RKO (cell line): ENCODE results near the gene ZNF891.

Experiments used
- DNase-seq: peaks from one replicate; pipeline ENCODE4 v3.0.0-alpha.2; 2016; ENCODE audit warnings: low spot score

ZNF891 gene

DNA sequence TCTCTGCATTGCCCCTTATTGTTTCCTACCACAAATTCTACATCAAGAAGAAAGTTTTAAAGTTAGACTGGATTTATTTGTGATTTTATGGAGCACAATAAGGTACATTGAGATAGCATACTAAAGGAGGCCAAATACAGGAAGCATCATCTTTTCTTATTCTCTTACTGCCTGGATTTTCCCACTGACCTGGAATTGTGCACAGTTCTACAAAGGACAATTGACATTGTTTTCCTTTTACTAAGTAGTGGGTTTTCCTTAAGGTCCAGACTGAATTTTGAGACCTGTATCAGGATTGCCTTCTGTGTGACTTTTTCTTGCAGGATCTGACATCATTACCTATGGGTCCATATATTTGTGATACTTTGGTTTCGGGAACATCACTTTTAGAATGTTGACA is 68.1 kb downstream of the ZNF891 start:
- no peak for DNase-seq

DNA sequence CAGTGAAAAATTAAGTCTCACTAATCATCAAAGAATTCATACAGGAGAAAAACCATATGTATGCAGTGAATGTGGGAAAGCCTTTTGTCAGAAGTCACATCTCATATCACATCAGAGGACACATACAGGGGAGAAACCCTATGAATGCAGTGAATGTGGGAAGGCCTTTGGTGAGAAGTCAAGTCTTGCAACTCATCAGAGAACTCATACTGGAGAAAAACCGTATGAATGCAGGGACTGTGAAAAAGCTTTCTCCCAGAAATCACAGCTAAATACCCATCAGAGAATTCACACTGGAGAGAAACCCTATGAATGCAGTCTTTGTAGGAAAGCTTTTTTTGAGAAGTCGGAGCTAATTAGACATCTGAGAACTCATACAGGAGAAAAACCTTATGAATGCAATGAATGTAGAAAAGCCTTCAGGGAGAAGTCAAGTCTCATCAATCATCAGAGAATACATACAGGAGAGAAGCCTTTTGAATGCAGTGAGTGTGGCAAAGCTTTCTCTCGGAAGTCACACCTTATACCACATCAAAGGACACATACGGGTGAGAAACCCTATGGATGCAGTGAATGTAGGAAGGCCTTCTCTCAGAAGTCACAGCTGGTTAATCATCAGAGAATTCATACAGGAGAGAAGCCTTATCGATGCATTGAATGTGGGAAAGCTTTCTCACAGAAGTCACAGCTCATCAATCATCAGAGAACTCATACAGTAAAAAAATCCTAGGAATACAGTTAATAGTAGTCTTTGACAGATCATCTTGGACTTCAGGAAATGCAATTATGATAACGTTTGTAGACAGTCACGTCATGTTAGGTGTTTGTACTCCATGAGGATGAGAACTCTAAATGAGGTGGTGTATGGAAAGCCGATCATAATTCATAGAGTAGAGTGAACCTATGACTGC is 71.6 kb downstream of the ZNF891 start:
- no peak for DNase-seq

DNA sequence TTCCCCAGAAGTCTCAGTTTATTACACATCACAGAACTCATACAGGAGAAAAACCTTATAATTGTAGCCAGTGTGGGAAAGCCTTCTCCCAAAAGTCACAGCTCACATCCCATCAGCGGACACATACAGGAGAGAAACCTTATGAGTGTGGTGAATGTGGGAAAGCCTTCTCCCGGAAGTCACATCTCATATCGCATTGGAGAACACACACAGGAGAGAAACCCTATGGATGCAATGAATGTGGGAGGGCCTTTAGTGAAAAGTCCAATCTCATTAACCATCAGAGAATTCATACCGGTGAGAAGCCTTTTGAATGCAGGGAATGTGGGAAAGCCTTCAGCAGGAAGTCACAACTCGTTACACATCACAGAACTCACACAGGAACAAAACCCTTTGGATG is 72.6 kb downstream of the ZNF891 start:
- DNase-seq: no peak
